ENCODE data around the gene MEIOB.
A peak's percentile ranks its signal among the peaks of the same experiment; 100 is the strongest.
"Not testable (repeated sequence)": the region's sequence is repeated elsewhere in the genome, so short reads cannot be mapped to it uniquely, and the experiment has no call there.

The MEIOB gene, protein sequence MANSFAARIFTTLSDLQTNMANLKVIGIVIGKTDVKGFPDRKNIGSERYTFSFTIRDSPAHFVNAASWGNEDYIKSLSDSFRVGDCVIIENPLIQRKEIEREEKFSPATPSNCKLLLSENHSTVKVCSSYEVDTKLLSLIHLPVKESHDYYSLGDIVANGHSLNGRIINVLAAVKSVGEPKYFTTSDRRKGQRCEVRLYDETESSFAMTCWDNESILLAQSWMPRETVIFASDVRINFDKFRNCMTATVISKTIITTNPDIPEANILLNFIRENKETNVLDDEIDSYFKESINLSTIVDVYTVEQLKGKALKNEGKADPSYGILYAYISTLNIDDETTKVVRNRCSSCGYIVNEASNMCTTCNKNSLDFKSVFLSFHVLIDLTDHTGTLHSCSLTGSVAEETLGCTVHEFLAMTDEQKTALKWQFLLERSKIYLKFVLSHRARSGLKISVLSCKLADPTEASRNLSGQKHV

DNA sequence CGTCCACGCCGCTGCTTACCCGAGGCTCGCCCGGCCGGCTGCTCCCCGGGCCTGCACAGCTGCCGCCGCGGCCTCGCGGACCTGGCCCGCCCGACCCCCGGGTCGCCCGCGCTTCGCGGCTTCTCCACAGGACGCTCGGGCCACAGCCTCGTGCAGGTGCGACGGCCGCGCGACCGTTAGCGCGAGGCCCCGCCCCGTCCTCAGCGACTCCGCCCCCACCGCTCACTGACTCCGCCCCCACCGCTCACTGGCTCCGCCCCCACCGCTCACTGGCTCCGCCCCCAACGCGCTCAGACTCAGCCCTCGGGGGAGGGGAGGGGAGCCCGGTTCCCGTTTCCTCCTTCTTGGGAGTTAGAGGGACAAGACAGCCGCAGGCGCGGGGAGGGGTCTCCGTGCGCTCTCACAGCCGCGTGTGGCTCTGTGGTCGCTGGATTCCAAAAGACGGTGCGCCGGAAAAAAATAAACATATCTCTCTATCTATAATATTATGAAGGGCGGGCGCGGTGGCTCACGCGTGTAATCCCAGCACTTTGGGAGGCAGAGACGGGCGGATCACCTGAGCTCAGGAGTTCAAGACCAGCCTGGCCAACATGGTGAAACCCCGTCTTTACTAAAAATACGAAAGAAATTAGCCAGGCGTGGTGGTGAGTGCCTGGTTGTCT, at the start of gene MEIOB:
MEIOB (minus strand) TSS at position 191 of the 662 bp plus-strand sequence. CDS start 3,989 bp downstream, outside the sequence.
- peak; percentile 17 to 19 for DNase-seq

DNA sequence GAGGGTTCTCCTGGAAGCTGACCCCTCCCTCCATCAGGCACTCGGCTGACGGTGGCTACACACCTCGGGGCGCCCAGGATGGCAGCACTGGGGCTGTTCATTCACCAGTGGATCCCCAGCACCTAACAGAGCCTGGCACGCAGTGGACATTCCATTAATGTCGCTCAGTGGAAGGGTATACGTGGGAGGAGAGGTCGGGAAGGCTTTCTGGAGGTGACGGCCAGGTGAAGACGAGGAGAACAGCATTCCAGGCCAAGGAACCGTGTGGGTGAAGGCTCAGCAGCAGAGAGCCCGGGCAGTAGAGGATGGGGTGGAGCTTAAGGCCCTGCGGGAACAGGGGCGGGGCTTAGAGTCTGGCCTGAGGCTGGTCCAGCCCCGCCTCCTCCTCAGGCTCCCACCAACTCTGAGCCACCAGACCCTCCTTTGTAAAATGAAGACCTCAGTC, 48.8 kb upstream of the MEIOB start:
- no peak for DNase-seq

DNA sequence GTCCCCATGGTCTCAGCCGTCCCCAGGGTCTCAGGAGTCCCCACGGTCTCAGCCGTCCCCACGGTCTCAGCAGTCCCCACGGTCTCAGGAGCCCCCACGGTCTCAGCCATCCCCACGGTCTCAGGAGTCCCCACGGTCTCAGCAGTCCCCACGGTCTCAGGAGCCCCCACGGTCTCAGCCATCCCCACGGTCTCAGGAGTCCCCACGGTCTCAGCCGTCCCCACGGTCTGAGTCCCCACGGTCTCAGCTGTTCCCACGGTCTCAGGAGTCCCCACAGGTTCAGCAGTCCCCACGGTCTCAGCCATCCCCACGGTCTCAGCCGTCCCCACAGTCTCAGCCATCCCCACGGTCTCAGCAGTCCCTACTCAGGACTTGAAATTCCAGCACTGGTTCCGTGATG, 48.2 kb upstream of the MEIOB start:
- DNase-seq, result not testable (repeated sequence)

DNA sequence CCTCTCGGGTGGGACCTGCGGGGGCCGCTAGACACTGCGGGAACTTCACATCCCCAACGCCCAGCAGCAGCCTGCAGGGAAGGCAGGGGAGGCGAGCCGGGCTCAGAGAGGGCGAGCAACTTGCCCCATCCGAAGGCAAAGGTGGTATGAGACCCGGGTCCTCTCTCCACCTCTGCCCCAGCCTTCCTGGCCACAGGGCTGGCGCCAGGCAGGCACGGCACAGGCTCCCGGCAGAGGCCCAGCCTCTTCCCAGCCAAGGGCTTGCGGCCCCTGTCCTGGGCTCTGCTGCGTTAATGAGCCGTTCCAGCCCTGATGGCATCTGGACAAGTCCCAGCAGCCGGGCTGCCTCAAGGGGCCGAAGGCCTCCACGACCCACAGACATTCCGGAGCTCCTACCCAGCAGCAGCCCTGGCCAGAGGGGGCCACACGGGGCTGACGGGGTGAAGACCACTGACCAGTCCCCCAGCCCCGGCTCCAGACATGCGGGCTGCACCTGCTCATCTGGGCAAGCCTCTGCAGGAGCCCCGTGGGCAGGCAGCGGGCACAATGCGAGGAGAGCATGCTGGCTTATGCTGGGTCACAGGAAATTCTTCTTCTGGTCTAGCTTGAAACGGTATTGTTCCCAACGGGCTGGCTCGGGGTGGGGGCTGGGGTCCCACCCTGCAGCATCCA, 47.5 kb upstream of the MEIOB start:
- no peak for DNase-seq

DNA sequence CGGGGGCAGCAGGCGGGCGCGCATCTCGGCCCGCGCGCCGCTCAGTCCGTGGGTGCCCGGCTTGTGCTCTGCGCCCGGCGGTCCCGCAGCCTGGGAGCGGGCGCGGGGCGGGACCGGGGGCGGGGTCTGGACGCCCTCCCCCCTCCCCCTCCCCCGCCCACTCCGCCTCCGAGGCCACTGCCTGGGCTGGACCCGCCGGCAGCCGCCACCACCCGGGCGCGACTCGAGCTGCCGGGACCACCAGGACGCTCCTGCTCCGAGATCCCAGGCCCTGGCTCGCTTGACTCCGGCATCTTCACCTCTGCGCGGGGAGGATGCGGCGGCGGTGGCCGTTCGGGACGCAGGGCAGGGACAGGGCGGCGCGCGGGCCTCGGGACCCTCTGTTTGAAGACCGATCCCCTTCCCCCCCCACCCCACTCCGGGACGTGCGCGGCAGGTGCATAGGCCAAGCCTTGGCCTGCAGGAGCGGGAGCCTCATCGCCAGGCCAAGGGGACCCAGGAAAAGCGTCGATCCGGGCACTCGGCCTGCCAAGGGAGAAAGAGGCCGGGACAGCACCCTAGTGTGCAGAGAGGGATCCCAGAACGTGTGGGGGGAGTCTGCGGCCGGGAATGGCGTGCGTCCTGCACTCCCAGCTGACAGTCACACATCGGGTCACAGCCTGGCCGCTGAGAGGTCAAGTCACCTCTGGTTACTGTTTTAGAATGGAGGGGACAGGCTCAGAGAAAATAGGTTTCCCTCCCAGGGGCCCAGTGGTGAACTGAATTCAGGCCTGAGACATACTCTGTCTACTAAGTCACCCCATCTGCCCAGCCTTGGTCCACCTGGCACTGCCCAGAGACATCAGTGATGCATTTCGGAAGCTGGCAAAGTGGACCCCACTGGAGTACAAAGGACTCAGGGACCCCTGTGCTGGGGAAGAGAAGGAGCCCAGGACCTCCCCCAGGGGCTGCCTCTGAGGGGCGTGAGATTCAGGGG, 46.7 kb upstream of the MEIOB start, which contains the start of gene HS3ST6:
HS3ST6 (minus strand) TSS at position 65 of the 976 bp plus-strand sequence. CDS start 92 bp downstream, outside the sequence.
- no peak for DNase-seq

DNA sequence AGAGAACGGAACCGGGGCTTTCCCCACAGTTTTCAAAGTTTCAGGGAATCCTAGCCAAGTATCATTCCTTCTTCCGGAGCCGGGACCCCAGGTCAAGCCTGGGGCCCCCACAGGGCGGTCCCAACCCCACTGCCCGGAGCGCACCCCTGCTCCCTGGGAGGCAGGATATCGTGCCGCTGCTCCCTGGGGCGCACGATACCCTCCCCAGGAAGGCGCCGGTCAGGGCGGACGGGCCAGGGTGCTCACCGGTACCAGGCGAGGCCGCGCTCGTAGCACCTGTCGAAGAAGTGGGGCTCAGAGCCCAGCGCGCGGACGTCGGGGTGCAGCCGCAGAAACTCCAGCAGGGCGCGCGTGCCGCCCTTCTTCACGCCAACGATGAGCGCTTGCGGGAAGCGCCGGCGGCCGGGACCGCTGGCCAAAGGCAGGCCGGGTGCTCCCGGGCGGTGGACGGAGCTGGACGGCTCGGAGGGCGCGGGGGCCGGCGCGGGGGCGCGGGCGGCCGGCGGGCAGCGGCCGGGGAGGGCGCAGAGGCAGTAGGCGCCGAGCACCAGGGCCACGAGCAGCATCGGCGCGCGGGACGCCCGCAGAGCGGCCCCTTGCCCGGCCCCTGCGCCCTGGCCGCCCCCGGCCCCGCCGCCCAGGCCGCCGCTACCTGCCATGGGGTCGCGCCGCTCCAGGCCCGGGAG, 45.8 kb upstream of the MEIOB start:
- DNase-seq, result no peak

DNA sequence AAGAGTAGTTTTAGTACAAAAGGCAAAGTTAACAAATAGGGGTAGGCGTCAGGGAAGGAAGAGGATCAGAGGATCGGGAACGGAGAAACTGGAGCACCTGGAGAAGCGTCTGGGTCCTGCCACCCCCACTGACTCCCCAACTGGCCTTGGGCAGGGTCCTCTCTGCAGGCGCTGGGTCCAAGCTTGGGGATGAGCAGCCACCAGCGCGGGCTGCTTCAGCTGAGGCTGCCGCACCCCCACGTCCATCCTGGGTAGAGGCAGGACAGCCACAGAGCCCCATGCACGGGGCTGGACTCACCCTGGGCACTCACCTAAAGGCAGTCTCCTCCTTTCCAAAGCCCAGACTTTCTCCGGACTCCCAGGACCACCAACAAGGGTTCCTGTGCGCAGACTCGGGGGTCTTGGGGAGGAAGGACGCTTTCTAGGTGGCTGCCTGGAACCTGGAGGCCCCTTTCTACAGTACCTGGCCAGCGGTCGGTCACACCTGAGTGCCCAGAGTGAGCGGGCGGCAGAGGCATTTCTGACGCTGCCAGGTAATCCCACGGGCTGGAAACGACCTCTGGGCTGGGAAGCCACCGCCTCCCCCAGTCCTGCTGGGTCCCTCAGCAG, 45.2 kb upstream of the MEIOB start:
- DNase-seq, result no peak

DNA sequence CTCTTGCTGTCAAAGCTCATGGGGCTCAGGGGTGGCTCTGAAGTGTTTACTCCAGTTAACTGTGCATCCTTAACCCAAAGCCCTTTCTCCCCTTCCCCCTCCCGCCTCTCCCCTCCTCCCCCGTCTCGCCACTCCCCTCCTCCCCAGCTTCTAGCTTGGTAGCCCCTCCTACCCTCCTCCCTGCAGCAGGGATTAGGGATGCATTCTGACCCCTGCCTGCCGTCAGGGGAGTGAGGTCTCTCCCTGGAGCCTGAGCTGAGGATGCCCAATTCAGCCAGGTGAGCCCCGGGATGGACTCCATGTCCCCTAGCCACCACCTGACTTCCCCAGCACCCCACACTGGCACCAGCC, 44.7 kb upstream of the MEIOB start:
- no peak for DNase-seq

DNA sequence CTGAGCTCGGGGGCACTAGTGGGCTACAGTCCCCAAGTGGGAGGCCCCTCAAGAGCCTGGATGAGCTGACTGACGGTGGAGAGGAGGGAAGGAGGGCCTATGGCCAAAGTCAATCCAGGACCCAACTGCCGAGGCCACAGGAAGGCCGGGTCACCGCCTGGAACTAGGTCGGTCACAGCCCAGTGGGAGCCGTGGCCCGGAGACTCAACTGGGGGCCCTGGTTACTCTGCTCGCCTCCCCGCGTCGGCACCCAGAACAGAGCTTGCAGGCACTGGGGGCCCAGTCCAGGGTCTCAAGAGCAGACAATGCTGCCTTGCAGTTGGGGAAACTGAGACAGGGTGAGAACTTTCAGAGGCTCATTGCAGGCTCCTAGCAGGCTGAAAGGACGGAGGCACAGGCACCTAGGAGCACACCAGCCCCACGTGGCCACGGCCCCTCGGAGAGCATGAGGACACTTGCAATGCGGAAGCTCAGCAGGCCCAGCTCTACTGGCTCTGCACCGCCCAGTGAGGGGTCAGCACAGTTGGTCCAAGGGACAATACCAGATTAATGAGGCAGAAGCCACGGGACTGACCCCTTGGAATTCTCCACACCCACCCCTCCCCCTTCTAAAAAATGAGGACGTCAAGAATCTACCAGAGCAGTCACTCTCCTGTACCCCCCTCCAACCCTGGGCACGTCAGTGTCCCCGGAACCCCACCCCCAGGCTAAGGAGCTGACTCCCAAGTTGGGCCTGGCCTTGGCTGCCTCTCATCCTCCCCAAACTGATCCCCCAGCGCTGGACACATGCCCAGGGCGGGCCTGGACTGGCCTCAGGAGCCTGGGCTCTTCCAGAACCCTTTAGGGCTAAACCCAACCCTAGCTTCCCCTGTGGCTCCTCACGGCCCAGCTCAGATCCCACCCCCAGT, 44.0 kb upstream of the MEIOB start:
- no peak for DNase-seq

DNA sequence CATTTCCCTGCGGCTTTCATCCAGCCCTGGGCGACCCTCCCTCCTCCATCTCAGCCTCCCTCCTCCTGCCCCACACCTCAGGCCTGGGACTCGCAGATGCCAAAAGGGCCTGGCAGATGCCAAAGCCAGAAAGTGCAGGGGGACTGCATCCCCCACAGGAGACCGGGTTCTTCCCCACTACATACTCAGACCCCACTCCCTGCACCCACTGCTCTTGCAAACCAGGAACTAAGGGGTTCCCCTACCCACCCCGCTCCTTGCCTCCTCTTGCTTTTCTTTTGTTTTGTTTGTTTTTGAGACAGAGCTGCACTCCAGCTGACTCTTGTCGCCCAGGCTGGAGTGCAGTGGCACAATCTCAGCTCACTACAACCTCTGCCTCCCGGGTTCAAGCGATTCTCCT, 43.0 kb upstream of the MEIOB start:
- no peak for DNase-seq

DNA sequence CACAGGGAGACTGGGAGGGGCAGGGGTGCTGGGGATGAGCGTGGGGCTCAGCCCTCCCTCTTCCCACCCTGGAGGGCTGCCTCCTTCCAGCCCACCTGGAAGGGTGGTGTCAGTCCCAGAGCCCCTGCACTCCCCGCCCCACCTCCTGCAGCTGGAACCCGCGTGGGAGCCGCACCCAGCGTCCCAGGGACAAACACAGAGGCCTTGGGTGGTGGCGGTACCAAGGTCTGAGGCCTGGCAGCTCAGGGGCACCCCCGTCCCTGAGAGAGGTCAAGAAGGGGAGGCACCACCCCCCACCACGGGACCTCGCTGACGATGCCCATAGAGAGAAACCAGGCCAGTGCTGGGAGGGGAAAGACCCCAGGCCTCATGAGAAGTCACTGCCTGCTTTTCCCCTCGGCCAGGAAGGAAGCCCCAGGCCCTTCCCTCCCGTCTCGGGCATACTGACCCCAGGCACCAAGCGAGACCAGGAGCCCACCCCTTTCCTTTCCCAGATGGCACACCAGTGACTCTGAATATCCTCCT, 42.2 kb upstream of the MEIOB start:
- no peak for DNase-seq

DNA sequence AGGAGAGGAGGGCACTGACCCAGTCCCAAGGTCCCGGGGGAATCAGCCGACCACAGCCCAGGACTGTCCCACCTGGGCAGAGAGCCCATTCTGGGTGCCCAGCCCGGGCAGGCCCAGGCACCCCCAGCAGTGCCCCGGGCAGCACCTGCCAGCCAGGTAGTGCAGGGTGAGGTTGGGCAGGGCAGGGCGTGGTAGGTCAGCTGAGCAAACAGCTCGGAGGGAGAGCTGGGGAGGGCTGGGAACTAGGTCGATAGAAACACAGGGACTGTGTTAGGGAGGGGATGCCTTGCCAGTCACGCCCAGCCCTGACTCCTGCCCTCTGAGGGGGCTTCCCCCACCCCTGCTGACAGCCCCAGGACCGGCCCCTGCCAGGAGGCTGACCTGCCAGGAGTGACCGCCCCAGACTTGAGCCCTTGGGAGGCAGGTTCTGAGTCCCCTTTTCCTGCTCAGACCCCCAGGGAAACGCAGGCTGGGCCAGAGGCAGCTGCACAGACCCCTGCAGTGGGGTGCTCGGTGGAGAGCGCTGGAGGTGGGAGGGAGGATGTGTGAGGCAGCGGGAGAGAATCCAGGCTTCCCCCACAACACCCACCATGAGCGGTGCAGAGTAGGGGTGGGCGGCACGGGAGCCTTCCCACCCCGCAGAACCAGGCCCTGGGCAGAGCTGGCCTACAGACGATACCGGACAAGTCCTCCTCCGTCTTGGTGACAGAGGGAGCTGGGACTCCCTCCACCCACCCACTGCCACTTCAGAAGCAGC, 41.5 kb upstream of the MEIOB start:
- DNase-seq, result no peak

DNA sequence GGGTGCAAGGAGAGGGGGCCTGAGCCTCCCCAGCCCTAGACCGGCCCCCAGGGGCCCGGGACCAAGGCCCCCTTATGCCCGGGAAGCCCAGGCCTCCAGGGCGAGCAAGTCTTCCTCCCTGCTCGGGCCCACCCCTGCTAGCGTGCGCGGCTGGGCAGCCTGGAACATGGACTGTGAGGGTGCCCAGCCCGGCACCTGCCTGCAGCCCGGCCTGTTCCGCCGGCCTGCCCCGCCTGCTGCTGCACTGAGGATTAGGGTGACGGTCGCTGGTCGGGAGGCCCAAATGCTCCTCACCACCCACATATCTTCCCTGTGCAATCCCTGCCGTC, 40.2 kb upstream of the MEIOB start:
- no peak for DNase-seq

DNA sequence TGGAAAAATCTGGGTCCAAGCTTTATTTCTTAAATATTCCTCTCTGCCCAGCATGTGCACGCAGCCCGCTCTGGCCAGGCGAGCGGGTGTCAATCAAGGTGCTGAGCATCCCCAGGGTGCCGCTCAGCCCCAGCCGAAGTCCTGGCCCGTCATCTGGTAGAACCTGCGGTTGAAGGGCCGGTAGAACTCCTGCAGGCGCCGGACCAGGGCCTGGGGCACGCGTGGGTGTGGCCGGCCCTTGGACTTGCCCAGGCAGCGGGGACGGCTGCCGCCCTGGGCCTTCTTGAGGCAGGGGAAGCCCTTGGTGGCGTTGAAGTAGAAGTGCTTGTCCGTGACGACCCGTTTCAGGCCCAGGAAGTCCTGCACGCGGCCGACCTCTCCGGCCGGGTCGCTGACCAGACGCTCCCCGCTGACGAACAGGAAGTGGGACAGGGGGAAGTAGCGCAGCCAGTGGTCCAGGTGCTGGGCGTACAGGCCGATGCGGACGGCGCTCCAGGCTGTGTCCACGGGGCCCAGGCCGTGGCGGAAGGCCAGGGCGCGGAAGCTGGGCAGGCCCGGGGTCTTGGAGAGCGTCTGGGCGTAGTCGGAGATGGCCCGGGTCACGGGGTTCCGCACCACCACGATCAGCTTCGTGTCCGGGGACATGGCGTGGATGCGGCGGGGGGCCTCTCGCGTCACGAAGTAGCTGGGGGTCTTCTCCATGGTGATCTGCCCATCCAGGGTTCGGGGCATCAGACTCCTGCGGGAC, 39.7 kb upstream of the MEIOB start:
- no peak for DNase-seq

DNA sequence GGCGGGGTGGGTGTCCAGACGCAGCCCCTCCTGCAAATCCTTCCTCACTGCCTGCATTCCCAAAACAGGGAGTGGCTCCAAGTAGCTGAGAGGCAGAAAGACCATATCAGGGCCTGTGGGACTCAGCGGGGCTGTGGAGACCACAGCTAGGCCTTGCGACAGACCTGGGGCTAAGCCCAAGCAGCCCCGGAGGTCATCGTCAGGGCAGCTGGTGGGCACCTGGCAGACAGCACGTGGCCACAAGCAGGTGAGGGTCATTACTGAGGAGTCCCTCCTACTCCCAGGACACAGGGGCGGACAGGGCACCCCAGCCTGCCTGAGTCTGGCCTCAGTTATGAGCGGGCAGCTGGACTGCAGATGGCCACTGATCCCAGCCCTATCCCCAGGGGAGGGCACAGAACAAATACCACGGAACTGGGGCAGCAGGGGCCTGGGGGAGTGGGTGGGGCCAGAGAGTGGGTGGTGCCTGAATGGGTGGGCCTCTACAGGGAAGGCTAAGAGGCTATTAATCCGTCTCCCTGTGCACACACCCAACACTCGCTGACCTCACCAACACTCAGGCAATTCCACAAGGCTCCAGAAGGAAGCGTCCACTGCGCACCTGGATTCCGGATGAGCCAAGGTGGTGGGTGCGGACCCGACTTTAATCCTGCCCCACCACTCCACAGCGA, 37.7 kb upstream of the MEIOB start:
- DNase-seq, result no peak

DNA sequence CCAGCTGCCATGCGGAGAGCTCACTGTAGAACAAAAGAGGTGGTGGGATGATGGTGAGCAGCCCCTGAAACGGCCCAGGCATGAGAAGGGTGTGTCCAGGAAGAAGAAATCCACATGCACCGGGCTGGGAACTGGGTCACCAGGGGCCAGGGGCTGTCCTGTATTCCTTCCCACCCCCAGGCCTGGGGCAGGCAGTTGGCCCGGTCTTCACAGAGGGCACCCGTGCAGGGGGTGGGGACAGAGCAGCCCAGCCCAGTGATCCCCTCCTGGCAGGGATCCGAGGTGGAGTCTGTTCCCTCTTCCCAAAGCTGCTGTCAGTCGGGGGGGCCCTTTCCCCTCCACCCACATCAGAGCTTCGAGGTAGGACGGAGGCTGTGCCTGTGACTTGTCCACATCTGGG, 37.0 kb upstream of the MEIOB start:
- no peak for DNase-seq

DNA sequence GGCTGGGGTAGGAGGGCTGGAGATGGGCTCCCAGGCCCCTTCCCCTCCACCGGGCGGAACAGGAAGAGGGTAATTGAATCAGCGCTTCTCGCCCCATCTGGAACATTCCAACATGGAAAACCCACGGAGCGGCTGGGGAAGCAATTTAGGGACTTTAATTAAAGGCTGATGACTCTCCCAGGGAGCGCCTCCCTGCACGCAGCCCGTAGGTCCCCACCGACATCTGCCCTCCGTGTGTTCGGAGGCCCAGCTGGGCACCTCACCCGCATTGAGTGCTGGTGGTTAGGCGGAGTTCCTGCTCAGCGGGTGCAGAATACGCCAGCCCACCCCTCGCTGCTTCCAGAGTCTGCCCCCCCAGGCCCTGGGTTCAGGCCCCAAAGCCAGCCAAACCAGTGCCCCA, 36.2 kb upstream of the MEIOB start:
- no peak for DNase-seq

Measured in CD4-positive, alpha-beta T cell treated with Interferon alpha-2 for 1 hour (primary cell).